Measurements from ENCODE around the gene FOXA1.

DNA sequence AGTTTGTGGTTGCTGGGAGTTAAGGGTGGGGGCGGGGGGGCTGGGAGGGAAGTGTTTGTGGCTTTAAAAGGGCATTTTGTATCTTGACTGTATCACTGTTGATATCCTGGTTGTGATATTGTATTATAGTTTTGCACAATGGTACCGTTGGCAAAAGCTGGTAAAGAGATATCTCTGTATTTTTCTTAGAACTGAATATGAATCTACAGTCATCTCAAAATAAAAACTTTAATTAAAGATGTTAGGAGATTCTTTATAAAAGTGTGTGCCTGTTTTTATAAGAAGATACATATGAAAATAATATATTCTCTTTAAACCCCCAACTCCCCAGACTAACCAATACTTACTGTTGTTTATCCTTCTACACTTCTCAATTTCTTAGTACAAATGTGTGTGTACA is 43.5 kb upstream of the FOXA1 start:
- TF ChIP-seq, protein P1, sequence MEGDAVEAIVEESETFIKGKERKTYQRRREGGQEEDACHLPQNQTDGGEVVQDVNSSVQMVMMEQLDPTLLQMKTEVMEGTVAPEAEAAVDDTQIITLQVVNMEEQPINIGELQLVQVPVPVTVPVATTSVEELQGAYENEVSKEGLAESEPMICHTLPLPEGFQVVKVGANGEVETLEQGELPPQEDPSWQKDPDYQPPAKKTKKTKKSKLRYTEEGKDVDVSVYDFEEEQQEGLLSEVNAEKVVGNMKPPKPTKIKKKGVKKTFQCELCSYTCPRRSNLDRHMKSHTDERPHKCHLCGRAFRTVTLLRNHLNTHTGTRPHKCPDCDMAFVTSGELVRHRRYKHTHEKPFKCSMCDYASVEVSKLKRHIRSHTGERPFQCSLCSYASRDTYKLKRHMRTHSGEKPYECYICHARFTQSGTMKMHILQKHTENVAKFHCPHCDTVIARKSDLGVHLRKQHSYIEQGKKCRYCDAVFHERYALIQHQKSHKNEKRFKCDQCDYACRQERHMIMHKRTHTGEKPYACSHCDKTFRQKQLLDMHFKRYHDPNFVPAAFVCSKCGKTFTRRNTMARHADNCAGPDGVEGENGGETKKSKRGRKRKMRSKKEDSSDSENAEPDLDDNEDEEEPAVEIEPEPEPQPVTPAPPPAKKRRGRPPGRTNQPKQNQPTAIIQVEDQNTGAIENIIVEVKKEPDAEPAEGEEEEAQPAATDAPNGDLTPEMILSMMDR (conservative IDR thresholded peaks at IDR 0.05 in 1 of 2, IDR thresholded peaks at IDR 0.05 in 1 of 2; ENCODE audit: extremely low read depth in 1 of 2, insufficient read depth in 1 of 2, low read depth in 1 of 2, low read length in 2 of 2) = no peak
- no peak for TF ChIP-seq EZH2 (IDR thresholded peaks at IDR 0.05; ENCODE audit: borderline replicate concordance, low read length)

Measured in mammary epithelial cell (primary cell).